Left lobe of liver (tissue), 2 donors: ENCODE data around the gene CALCR. TPM values are rescaled to one million over a fixed set of nuclear protein-coding genes. Genes with fewer than 3 reads are reported as not detected.
A peak's percentile ranks its signal among the peaks of the same experiment; 100 is the strongest.
"Not testable (repeated sequence)": the region's sequence is repeated elsewhere in the genome, so short reads cannot be mapped to it uniquely, and the experiment has no call there.

Experiments used
- ATAC-seq: fragments of 200-7000 bp; cut with Tn5 transposase; one replicate; pipeline ENCODE4 v1.9.1; 2020; ENCODE audit warnings: mild to moderate bottlenecking, moderate library complexity
- DNase-seq: peaks from one replicate; pipeline ENCODE4 v3.0.0-alpha.2; 2020; ENCODE audit warnings: low spot score
- total RNA-seq: library from RNA; stranded (reverse); gene quantifications from one replicate; pipeline ENCODE4 v1.2.1, GENCODE V29; 2021
- donor health status: DM: no; HTN: no; CAD: no; lungs with moderate emphysema.
- donor health status: DM: no; HTN: yes; CAD: no.

CALCR gene
- total RNA-seq, 1 donor from 2014 or later = not detected

DNA sequence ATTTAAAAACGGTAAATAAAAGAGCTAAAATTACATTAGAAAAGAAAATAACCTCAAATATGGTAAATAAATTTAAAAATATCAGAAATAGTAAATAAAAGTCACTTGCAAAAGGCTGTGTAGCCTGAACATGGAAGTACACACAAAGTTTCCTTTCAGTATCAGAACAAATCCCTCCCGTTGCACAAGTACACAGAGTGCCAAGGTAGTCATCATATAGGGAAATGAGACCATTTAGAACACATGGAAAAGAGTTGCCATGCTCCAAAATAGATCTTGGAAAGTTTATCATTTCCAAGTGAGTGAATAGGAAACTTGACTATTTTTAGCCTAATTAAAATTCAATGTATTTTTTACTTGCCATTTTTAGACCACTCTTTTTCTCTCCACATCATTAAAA, 11.6 kb downstream of the CALCR start:
- no peak for ATAC-seq
- DNase-seq = no peak

DNA sequence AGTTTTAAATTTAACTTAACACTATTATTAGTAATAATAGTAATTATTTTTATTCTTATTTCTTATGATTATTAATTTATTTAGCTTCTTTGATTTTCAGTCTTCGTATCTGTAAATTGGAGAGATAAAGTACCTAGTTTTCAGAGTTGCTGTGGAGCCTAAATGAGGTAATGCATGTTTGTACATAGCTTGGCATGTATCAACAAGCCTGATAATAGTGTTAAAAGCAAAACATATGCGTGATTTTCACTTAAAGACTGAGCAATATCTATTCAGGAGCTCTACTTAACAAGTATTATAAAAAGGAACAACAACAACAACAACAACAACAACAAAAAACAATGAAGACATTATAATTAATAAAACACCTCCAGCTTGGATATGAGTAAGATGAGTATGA, 12.4 kb downstream of the CALCR start:
- DNase-seq (no peak), ATAC-seq (no peak)

DNA sequence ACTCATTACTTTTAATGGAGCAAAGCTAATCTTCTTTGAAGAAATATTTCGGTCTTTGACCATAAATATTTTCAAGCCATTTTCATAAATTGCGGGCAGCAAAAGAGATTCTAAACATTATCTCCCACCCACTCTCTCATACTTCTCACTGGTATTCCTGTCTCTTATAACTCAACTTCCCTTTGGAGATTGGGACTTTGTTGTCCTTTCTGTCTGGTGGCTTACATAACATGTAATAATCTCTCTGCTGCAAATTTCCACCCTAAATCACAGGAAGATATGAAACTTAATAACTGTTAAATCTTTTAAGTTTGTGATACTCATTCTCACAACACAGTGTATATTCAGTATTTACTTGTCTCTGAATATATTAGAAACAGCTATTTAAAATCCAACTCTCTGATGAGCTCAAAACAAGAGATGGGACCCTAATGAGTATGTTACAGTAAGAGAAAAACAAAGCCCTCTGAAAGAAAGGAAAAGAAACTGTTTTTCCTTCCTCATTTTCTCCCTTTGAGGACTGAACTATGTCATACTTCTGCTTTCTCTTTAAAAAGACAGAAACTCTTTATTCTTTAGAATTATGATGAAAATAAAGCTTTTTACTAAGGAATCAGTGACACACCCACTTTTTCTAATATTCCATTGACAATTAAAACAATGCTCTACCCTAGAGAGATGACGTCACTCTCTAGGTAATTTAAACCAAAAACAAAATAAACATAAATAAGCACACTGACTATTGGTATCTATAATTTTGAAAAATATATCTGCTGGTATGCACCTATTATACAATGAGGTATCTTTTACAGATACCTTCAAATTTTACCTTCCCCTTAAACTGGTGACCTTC, 14.7 kb downstream of the CALCR start:
- ATAC-seq (no peak), DNase-seq (no peak)

DNA sequence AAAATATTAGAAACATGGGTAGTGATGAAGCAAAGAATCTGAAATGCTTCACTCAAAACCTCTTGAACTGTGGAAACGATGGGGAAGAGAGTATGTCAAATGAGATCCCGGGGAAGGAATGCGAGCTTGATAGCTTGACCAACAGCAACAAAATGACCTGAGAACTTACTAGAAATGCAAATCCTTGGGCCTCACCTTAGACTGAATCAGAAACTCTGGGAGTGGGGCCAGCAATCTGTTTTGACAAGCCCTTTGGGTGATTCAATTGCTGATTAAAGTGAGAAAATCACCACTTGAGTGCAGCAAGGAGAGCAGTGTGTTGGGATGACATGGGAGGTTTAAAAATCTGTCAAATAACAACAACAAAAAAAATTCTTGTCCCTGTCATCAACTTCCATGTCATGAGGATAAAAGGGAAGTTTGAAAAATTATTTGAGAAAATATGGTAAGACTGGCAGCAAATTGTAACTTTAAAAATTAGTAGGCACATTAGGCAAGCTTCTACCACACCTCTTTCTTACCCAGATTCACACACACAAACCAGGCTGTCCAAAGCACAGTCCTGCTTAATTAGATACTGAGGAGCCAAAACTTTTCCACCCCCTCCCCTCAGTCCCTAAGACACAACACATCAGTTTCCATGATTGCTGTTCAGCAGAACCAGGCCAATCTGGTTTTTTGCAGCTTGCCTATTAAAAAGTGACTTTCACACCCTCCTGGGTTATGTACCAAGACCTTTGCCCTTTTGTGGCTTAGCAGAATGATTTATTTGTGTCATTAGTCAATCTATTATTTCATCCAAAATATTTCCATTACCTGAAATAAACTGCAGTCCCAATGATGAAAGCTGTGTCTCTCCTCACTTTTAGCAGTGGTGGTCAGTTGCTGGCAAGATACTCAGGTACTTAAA, 15.6 kb downstream of the CALCR start:
- ATAC-seq (no peak), DNase-seq (no peak)

DNA sequence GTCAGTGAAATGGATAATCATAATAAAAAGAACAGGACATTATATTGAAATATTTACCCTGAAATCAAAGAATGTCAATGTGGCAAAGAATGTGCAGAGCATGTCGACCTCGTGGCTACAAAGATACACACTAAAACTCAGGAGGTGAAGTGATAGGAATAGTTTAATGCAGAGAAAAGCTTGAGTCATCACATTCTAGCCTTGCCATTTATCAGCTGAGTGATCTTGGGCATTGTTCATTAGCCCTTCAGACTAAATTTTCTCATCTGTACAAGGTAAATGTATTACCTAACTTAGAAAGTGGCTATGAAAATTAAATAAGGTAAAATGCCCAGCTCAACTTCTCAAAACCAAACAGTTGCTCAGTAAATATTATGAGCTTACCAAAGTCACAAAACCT, 22.6 kb downstream of the CALCR start:
- DNase-seq = no peak
- ATAC-seq = no peak

DNA sequence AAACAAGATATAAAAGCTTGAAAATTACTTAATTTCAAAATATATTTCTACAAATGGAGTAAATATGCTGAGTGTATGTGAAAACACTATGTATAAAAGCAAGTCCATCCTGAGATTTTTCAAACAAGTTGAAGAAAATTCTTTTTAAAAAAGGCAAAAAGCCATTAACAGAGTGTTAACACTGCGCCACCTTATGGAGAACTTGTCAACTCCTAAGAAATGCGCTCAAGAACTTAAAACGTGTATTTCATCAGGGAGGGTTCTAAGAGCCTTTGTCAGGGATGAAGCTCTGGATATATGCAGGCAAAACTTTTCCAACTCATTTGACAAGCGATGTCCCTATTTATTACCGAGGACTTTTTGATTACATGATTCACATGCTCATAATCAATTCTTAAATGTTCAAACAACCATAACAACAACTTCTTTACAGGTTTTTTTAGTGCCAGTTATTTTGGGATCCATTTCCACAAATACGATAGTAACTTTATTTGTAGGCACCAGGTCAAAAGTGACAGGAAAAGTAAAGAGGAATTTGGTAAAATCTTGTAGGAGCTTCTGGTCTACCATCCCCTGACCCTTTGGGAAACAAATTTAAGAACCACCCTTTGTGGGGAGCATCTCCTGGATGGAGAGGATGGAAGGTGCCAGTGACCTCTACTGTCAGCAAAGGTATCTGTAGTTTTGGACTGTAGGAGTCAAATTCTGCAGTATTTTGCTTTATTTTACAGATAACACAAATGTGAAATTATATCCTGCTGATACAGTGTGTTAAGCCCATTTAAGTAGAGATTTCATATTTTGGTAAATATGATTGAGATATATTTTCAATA, 23.2 kb downstream of the CALCR start:
- DNase-seq = no peak

DNA sequence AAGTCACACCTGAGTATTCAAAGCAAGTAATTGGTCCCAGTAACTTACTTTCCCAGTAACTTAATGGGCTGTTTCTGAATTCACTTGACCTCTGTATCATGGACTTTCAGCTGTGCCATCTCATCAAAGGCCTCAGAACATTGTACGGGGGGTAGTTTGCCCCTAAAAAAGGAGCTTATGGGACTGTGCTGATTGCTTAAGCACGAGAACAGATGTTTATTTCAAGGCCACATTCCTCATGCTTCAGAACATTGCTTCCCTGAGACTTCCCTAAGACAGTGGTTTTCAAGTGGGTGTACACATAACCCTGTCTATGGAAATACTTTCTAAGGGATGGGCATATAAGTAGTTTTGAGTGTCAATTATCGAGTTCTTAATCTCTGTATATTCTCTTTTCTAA, 26.8 kb downstream of the CALCR start:
- DNase-seq (no peak), ATAC-seq (no peak)

More for the DNA sequence above, 23.2 kb downstream of the CALCR start:
- ATAC-seq = peak; percentile 64

DNA sequence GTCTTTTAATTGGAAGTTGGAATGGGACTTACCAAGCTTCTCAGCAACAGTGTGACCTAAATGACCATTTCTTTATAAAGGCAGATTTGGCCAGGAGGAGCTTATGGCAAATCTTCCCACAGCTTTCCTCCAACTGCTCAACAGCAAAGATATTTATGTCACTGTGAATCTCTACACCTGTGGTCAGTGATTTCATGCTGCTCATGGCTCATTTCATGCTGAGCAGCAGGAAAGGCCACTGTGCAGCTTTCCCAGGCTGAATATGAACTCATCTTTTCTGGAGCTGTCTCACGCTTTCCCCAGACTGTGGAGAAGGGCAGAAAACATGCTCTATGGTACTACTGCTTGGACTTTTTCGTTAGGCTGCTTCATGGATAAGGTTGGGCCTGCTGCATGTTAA, 29.8 kb downstream of the CALCR start:
- ATAC-seq = no peak
- DNase-seq = no peak

DNA sequence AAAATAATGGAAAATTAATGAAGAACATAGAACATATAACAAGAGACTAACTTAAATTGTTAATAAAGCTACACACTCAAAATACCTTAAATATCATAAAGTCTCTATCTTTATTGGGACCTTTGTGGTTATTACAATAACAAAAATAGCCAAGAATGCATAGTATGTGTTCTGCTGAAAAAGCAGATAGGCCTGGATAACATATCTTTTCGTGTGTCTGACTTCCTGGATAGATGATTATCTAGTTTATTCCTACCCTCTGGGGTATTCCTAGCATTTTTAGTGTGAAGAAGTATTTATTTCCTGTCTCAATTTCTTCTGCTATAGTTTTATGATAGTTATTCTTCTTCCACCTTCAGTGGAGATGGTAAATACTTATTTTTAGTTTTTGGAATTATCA, 36.5 kb downstream of the CALCR start:
- ATAC-seq (no peak), DNase-seq (no peak)

DNA sequence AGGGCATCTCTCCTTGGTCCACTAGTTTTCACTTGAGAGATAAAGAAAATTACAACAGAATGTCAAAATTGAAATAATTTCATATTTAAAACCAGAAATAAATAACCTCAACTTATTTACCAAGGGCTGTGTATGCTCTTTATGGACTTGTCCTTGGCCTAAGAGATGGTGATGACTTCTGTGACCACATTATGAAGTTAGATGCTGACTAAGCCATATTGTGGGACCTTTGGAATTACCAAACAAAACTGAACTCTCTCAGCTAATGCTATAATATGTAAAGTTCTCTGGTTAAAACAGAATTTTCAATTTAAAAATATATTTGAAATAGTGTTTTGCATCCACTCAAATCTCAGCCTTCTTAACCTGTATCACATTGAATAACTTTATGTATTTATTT, 38.9 kb downstream of the CALCR start:
- DNase-seq = no peak

DNA sequence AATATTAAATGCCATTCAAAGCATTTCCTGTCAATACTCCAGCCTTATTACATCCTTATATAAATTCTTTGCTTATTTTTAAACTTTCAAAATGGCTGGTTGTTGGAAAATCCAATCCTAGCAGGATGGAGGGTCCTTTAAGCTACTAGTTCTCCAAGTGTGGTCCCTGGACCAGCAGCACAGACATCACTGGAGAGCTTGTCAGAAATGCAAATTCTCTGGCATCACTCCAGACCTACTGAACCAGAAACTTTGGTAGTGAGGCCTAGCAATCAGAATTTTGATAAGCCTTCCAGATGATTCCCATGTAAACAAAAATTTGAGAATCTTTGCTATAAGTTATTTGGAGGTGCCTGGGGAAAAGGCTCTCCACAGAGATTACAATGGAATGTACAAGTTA, 43.8 kb downstream of the CALCR start:
- ATAC-seq = no peak
- no peak for DNase-seq

More for the DNA sequence above, 38.9 kb downstream of the CALCR start:
- ATAC-seq = no peak

DNA sequence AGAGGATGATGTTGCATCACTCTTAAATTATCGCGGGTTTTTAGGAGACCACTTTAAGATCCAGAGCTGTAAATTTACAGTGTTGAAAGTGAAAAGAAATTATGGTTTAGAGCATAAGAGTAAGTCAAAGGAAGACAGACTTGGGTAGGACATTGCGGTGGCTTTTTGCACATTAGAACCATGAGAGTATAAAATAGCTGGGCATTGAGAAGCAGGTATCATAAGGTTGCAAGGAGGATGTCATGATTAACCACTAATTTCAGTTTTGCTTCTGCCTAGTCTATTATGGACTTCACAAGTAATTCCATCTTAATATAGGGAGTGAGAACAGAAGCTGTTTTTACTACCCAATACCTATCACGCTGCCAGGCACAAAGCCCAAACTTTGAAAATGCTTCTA, 57.7 kb downstream of the CALCR start:
- no peak for ATAC-seq
- DNase-seq = no peak

DNA sequence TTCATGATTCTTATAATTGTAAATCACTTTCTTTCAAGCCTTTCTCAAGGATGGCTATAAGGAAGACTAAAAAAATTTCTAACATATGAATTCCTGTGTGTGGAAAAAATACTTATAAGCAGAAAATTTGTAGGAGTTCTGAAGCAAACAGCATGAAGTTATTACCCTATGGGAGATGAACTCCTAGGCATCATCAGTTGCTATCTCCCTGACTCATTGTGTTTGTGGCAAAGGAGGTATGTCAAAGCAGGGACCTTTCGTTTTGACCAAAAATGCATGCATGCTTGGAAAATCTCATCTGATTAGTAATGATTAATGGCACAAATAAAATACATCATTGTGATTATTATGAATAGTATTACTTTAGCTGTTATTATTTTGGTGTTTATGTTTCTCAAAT, 59.4 kb downstream of the CALCR start:
- ATAC-seq = no peak
- DNase-seq = no peak

DNA sequence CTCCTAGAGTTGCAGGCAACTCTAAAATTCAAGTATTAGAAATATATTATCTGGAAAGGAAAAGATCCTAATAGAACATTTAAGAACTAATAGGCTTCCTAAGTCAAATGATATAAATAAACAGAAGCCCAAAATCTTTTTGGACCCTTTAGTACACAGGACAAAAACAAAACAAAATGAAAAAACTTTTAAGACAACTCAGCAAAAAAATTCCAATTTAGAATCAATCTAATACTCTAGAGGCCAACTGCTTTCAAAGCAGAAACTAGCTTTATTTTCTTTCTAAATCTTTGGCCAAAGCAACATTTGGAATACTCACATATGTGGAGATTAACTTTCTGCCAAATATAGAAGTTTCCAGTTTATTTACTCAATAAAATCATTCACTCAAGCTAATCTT, 65.2 kb downstream of the CALCR start:
- no peak for ATAC-seq

DNA sequence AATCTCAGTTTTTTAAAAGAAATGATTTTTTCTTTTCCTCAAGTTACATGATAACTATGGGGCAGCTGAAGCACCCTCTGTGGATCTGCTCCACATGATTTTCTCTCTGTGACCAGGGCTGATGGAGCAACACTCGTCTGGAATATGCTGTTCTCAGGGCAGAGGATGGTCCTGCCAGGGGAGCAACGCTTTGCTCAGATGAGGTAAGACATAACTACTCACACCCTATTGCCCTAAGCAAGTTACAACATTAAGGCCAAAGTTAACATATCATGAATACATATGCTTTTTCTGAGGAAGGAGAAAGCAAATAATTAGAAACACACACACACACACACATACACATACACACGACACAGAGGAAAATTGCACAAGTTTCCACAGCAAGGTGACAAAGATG, 71.4 kb downstream of the CALCR start:
- ATAC-seq = no peak
- no peak for DNase-seq

More for the DNA sequence above, 65.2 kb downstream of the CALCR start:
- no peak for DNase-seq

DNA sequence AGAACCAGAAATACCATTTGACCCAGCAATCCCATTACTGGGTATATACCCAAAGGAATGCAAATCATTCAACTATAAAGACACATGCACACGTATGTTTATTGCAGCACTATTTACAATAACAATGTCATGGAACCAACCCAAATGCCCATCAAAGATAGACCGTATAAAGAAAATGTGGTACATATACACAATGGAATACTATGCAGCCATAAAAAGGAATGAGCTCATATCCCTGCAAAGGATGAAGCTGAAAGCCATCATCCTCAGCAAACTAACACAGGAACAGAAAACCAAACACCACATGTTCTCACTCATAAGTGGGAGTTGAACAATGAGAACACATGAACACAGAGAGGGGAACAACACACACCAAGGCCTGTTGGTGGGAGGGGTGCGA, 82.7 kb downstream of the CALCR start:
- DNase-seq, ATAC-seq: not testable (repeated sequence)

DNA sequence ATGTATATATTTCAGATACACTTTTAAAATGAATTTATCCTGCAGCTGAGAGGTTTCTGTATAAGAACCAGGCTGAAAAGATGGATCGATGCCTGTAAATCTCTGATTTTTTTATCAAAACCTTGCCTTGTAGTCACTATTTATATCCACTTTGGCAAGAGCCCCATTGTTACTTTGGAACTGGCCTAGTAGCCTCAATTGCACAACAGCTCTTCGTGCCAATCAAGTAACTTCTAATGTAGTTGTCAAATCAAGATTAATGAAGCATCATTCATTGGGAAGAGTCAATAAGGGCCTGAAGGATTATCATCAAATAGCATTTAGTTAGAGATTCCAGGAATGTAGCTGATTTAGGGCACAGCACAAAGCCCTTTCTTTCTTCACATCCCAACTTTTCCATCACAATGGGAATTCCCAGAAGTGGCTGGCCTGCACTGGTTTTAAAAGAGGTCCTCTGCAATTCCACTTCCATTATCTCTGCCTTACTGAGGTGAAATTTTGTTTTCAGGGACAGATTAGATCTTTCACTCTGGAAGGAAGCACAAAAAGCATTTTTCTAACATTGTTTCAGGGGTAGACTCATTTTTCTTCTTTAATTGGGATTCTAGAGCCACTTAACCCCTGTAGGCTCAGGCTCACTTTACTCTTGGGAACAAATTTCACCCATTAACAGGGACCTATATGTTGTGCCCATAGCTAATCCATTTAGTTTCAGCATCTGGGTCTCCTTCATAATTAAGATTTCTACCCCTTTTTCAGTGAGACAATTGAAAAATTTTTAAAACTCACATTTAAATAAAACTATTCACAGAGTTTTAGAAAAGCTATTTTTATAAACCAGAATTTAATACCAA, 97.8 kb downstream of the CALCR start:
- peak; percentile 75 for ATAC-seq
- DNase-seq = no peak

DNA sequence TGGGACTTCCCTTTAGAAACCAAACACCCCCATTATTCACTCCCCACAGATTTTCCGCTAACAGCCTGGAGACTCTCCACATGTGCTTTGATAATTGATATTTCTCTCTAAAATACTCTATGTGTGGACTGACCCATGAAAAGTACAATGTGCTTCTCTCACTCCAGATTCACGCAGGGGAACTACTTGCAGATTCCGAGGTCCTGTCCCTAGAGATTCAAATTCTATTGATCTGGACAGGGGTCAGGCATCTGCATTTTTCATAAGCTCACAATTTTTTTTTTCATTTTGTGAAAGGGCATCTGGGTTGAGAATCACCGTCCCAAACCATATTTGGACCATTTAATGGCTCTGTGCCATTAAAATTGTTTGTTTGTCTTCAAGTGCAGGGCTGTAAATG, 98.7 kb downstream of the CALCR start:
- DNase-seq = no peak
- ATAC-seq = no peak

DNA sequence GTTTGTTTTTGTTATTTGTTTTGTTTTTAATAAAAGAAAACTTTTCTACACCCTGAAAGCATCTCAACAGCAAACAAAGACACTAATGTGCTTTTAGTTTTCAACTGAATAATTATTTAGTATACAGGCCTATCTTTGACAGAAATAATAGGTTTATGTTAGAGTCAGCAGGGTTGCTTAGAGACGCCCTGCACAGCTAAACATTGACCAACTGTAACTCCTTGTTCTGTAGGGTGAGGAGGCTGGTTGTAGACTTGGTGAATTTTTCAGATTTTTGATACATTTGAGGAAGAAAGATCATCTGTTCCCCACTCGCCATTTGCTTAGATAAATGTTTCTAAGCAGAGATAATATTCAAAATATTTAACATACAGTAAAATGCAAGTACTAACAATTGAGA, 103.1 kb downstream of the CALCR start:
- DNase-seq = no peak
- ATAC-seq = no peak

DNA sequence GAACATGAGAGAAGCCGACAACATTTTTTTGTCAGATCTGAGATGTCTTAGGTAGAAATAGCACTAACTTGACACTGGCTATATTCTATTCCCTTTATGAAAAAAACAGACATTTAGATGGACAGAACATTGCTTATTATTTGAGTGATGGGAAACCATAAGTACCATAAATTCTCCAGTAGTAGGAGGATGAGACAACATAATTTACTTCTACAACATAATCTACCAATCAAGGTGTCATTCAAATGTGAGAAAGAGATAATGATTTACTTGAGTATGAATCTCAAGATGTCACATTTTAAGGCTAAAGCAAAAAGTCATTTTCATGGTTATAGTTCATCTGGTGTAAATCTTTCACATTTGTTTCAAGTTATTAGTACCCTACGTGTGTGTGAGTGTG, 110.8 kb downstream of the CALCR start:
- ATAC-seq = no peak

More for the DNA sequence above, 110.8 kb downstream of the CALCR start:
- DNase-seq = no peak
